Body of pancreas (tissue), 4 donors: ENCODE results near the gene SSMEM1.

Experiments
- CTCF ChIP-seq, 7 experiments: fragments of 450-650 bp in 4 of 7; fragments of 200-600 bp in 3 of 7; sonication (generic) in 3 of 7; IDR thresholded peaks; one replicate each; pipeline ENCODE4 v1.5.1; 2016 to 2019; ENCODE audit warnings: antibody characterized with exemption in 7 of 7
- POLR2A ChIP-seq, 3 donors: fragments of 450-650 bp; IDR thresholded peaks; one replicate each; pipeline ENCODE4 v1.6.1; 2016; ENCODE audit warnings: antibody characterized with exemption in 3 of 3, mild to moderate bottlenecking in 2 of 3

GRCh38 chr7:130262448-130262847, 54.8 kb downstream of the SSMEM1 start:
- TF ChIP-seq CTCF (IDR thresholded peaks at IDR 0.05) (no peak), POLR2A (IDR thresholded peaks at IDR 0.05) (no peak)
